Stomach (tissue), 9 donors: Measurements from ENCODE around the gene C11orf91. TPM values are rescaled to one million over a fixed set of nuclear protein-coding genes. Genes with fewer than 3 reads are reported as not detected.

Source experiments
- DNase-seq, 2 donors: peaks; one replicate each; pipeline versions ENCODE4 v3.0.0 to v3.0.0-alpha.2; 2013 to 2019
- H3K27ac ChIP-seq, 5 donors: fragments of 200-600 bp in 4 of 5; sonication (generic) in 4 of 5; one replicate each; pipeline ENCODE4 v1.5.1; 2013 to 2019; ENCODE audit warnings: mild to moderate bottlenecking in 1 of 5, moderate library complexity in 1 of 5
- H3K27me3 ChIP-seq, 3 donors: fragments of 200-600 bp; sonication (generic); one replicate each; pipeline ENCODE4 v1.5.1; 2017 to 2019; ENCODE audit warnings: mixed run types in 1 of 3
- H3K36me3 ChIP-seq, 4 donors: fragments of 200-600 bp; sonication (generic); 1 replicate in 3 of 4; 2 replicates in 1 of 4; pipeline ENCODE4 v1.5.1; 2016 to 2019
- H3K4me1 ChIP-seq, 4 donors: fragments of 200-600 bp; sonication (generic); one replicate each; pipeline ENCODE4 v1.5.1; 2016 to 2019
- H3K4me3 ChIP-seq, 4 donors: fragments of 200-600 bp; sonication (generic) in 3 of 4; one replicate each; pipeline ENCODE4 v1.5.1; 2016 to 2019; ENCODE audit warnings: mild to moderate bottlenecking in 1 of 4
- H3K9me3 ChIP-seq, 4 donors: fragments of 200-600 bp; sonication (generic); one replicate each; pipeline ENCODE4 v1.5.1; 2016 to 2019
- EP300 ChIP-seq: sonication (generic); formaldehyde crosslinking; IDR thresholded peaks from one replicate; pipeline ENCODE4 v1.6.1; 2017; ENCODE audit warnings: antibody characterized with exemption
- POLR2A ChIP-seq, 4 donors: fragments of 450-650 bp; IDR thresholded peaks; one replicate each; pipeline ENCODE4 v1.6.1; 2016; ENCODE audit warnings: antibody characterized with exemption in 4 of 4, control low read depth in 2 of 4, mild to moderate bottlenecking in 1 of 4, moderate library complexity in 1 of 4
- POLR2AphosphoS5 ChIP-seq, 3 donors: sonication (generic); formaldehyde crosslinking; IDR thresholded peaks; one replicate each; pipeline ENCODE4 v1.6.1; 2016; ENCODE audit warnings: antibody characterized with exemption in 3 of 3
- WGBS, 5 donors: extraction: QIAGEN DNeasy Blood & Tissue Kit in 3 of 5; methylation state at CpG; one replicate each; pipeline versions ENCODE4 v1.1.5 to v1.1.7; 2013 to 2018; 5-methylcytosine and 5-hydroxymethylcytosine counted together
- intact Hi-C: fragments of 100-400 bp; cut with DNase I; formaldehyde crosslinking; loops from one replicate; pipeline ENCODE4 v1.15.1; 2023; ENCODE audit warnings: low total_unique reads
- polyA plus RNA-seq, 3 donors: library from polyadenylated mRNA; stranded (reverse); fragments of 200-250 nt; gene quantifications; one replicate each; pipeline ENCODE4 v1.2.3, GENCODE V29; 2013
- total RNA-seq, 5 donors: library from RNA; depleted of rRNA; stranded (reverse); fragments of >200 nt; gene quantifications; one replicate each; pipeline versions ENCODE4 v1.1.0 to v1.2.3, GENCODE V29; 2014 to 2016
- TF ChIP-seq, protein P1 (sequence below), 7 experiments: fragments of 450-650 bp in 4 of 7; fragments of 200-600 bp in 3 of 7; sonication (generic) in 3 of 7; IDR thresholded peaks; one replicate each; pipeline ENCODE4 v1.5.1; 2016 to 2019; ENCODE audit warnings: antibody characterized with exemption in 7 of 7, control low read depth in 2 of 7, mild to moderate bottlenecking in 1 of 7
- donor health status: healthy with polysubstance abuse.
- donor health status: Bipolar disorder and iron deficiency.
- donor health status: healthy.

The C11orf91 gene
- total and polyA plus RNA-seq, 8 donors: not detected

DNA sequence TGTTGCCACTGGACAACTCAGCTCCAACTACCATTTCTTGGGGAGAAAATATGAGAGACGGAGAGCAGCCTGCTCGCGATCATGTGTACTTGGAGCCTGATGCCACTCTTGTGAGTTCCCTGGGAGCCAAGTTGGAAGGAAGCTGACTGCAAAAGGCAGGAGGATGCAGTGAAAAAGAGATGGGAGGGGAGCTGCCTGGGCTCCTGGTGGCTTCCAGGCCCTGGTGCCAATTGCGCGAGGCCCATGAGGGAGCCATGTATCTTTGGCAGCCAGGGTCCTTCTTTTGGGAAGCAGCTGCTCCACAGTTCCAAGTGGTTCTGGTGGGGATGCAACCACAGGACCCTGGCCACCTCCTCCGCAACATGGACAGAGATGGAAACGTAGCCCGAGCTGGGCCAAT, 11.1 kb downstream of the C11orf91 start:
- H3K4me3 ChIP-seq: no peak overlapping the region
- intact Hi-C loops: loop anchor here (10.0 kb wide), 2 partner anchors 145 to 325 kb away; no protein-coding TSS in a partner anchor
- 87 to 97% (median 95%) methylated on average over 8 of the region's 8 CpGs for WGBS, 5 donors

GRCh38 chr11:33689085-33689484, 11.5 kb downstream of the C11orf91 start:
- peaks cover 0 to 6% (median 4%) of the 10 kb centered on the region in 4 donors for H3K9me3 ChIP-seq

More for the DNA sequence above, 11.1 kb downstream of the C11orf91 start:
- Histone ChIP-seq H3K36me3 (no peaks in the 10 kb centered on the region), H3K4me1 (peaks cover 37 to 57% (median 43%) of the 10 kb centered on the region in 4 donors), H3K9me3 (peaks cover 0 to 6% (median 4%) of the 10 kb centered on the region in 4 donors), H3K27me3 (no peaks in the 10 kb centered on the region), H3K27ac (peak overlapping the region; percentile 37 to 94 (median 86))
- no peak for DNase-seq
- TF ChIP-seq POLR2A (IDR thresholded peaks at IDR 0.05) (no peak), POLR2AphosphoS5 (IDR thresholded peaks at IDR 0.05) (no peak), EP300 (no peak)
- TF ChIP-seq, protein P1, sequence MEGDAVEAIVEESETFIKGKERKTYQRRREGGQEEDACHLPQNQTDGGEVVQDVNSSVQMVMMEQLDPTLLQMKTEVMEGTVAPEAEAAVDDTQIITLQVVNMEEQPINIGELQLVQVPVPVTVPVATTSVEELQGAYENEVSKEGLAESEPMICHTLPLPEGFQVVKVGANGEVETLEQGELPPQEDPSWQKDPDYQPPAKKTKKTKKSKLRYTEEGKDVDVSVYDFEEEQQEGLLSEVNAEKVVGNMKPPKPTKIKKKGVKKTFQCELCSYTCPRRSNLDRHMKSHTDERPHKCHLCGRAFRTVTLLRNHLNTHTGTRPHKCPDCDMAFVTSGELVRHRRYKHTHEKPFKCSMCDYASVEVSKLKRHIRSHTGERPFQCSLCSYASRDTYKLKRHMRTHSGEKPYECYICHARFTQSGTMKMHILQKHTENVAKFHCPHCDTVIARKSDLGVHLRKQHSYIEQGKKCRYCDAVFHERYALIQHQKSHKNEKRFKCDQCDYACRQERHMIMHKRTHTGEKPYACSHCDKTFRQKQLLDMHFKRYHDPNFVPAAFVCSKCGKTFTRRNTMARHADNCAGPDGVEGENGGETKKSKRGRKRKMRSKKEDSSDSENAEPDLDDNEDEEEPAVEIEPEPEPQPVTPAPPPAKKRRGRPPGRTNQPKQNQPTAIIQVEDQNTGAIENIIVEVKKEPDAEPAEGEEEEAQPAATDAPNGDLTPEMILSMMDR (IDR thresholded peaks at IDR 0.05): no peak

DNA sequence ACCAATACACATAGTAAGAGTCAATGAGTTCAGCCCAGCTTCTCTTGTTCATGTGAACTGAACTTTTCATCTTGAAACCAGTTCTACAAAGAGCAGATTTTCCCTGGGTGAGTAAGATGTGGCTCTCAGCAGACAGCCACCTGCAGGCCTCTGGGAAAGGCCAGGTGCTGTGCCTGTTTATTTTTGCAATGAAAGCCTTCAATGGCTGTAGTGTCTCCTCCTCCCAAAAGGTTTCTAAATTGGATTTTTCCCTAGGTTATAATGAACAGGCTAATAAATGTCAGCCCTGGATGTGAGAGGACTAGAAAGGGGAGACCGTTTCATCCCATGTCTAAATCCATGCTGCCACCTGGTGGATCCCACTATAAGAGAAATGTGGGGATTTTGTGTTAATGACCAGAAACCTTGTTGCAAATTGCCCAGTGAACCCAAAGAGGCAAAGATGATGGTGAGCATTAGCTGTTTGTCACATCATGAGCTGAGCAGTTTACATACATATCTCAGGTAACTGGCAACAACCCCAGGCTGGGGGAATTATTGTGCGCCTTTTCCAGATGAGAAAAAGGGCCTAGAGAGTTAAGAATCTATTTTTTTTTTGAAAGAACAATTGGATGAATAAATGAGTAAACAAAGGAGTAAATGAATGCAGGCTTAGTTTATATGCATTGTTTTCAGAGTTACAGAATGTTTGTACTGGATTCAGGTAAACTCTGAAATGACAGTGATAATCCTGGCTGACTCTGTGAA, 12.7 kb downstream of the C11orf91 start:
- 48 to 59% (median 55%) methylated on average over 2 of the region's 2 CpGs for WGBS, 5 donors
- intact Hi-C loops: loop anchor here (10.0 kb wide), 2 partner anchors 143 to 323 kb away; no protein-coding TSS in a partner anchor
- no peak overlapping the region for H3K4me3 ChIP-seq
- DNase-seq: peak in 1 of 2 donors; percentile 84
- H3K9me3 ChIP-seq: peaks cover 0 to 6% (median 4%) of the 10 kb centered on the region in 4 donors
- TF ChIP-seq POLR2AphosphoS5 (IDR thresholded peaks at IDR 0.05): no peak
- no peak for TF ChIP-seq EP300
- no peak for TF ChIP-seq POLR2A (IDR thresholded peaks at IDR 0.05)
- TF ChIP-seq, protein P1 (IDR thresholded peaks at IDR 0.05): peak in 5 of 7 experiments; percentile 19 to 55 (median 45)
- H3K36me3 ChIP-seq: no peaks in the 10 kb centered on the region
- no peak overlapping the region for H3K27ac ChIP-seq
- H3K4me1 ChIP-seq: peaks cover 24 to 41% (median 32%) of the 10 kb centered on the region in 4 donors
- H3K27me3 ChIP-seq: no peaks in the 10 kb centered on the region

More at GRCh38 chr11:33689085-33689484, 11.5 kb downstream of the C11orf91 start:
- Histone ChIP-seq H3K4me1 (peaks cover 33 to 53% (median 41%) of the 10 kb centered on the region in 4 donors), H3K4me3 (no peak overlapping the region), H3K27ac (peak overlapping the region; percentile 37 to 94 (median 86)), H3K27me3 (no peaks in the 10 kb centered on the region), H3K36me3 (no peaks in the 10 kb centered on the region)
- 70 to 79% (median 76%) methylated on average over 4 of the region's 4 CpGs for WGBS, 5 donors
- intact Hi-C loops: loop anchor here (10.0 kb wide), 2 partner anchors 144 to 324 kb away; no protein-coding TSS in a partner anchor
- TF ChIP-seq EP300: no peak
- peak in 1 of 3 donors; percentile 6 for TF ChIP-seq POLR2AphosphoS5 (IDR thresholded peaks at IDR 0.05)
- DNase-seq: no peak

GRCh38 chr11:33685082-33685481, 15.5 kb downstream of the C11orf91 start:
- TF ChIP-seq POLR2AphosphoS5 (IDR thresholded peaks at IDR 0.05) (no peak), EP300 (no peak), POLR2A (IDR thresholded peaks at IDR 0.05) (no peak)
- TF ChIP-seq, protein P1 (IDR thresholded peaks at IDR 0.05): no peak
- no peak for DNase-seq
- Histone ChIP-seq H3K36me3 (no peaks in the 10 kb centered on the region), H3K9me3 (peaks cover 0 to 6% (median 4%) of the 10 kb centered on the region in 4 donors), H3K27me3 (peaks cover 0 to 10% (median 0%) of the 10 kb centered on the region in 3 donors), H3K4me1 (peaks cover 0 to 16% (median 4%) of the 10 kb centered on the region in 4 donors), H3K27ac (no peak overlapping the region), H3K4me3 (no peak overlapping the region)
- intact Hi-C loops: loop anchor here (10.0 kb wide), 2 partner anchors 140 to 320 kb away; no protein-coding TSS in a partner anchor
- 66 to 93% (median 75%) methylated on average over 3 of the region's 3 CpGs for WGBS, 5 donors
